WTC11 (cell line): ENCODE results near the gene CCDC93. TPM values are rescaled to one million over a fixed set of nuclear protein-coding genes. Genes with fewer than 3 reads are reported as not detected.

Experiments
- ATAC-seq: fragments of 200-7000 bp; cut with Tn5 transposase; 2 replicates; pipeline ENCODE4 v1.10.0; 2021; ENCODE audit warnings: mild to moderate bottlenecking, moderate library complexity
- CTCF ChIA-PET: fragments of 300-600 bp; sonication (Branson Sonifier 250); formaldehyde crosslinking; loops from one replicate; lab custom pipeline; 2021; ENCODE audit warnings: antibody characterized with exemption; lab: Charles Lee
- POLR2A ChIA-PET: fragments of 350-600 bp; sonication (Branson Sonifier 250); formaldehyde crosslinking; loops from one replicate; lab custom pipeline; 2021; ENCODE audit warnings: antibody characterized with exemption; lab: Charles Lee
- DNase-seq: peaks from one replicate; pipeline ENCODE4 v3.0.0; 2021; ENCODE audit warnings: low spot score
- H3K27ac Mint-ChIP-seq: 2 replicates; pipeline ENCODE4 v1.8.0; 2021; ENCODE audit warnings: mixed read lengths
- H3K27me3 Mint-ChIP-seq: 2 replicates; pipeline ENCODE4 v1.8.0; 2021; ENCODE audit warnings: low read depth, mild to moderate bottlenecking, moderate library complexity, mixed read lengths
- H3K36me3 Mint-ChIP-seq: 2 replicates; pipeline ENCODE4 v1.8.0; 2021; ENCODE audit warnings: mixed read lengths
- H3K4me1 Mint-ChIP-seq: 2 replicates; pipeline ENCODE4 v1.8.0; 2022; ENCODE audit warnings: mixed read lengths
- H3K4me3 Mint-ChIP-seq: 2 replicates; pipeline ENCODE4 v1.8.0; 2021; ENCODE audit warnings: mild to moderate bottlenecking, moderate library complexity, mixed read lengths
- H3K9me3 Mint-ChIP-seq: 2 replicates; pipeline ENCODE4 v1.8.0; 2021; ENCODE audit warnings: mixed read lengths
- AFF4 ChIP-seq: sonication (generic); formaldehyde crosslinking; IDR thresholded peaks from 2 replicates; pipeline ENCODE4 v1.8.1; 2023; ENCODE audit warnings: mild to moderate bottlenecking, missing genetic modification reagents, borderline replicate concordance
- ARID4B ChIP-seq: sonication (generic); formaldehyde crosslinking; IDR thresholded peaks from 2 replicates; pipeline ENCODE4 v1.8.0; 2023; ENCODE audit warnings: missing genetic modification reagents, mild to moderate bottlenecking, borderline replicate concordance
- CBFB ChIP-seq: sonication (generic); formaldehyde crosslinking; IDR thresholded peaks from 2 replicates; pipeline ENCODE4 v1.8.1; 2022; ENCODE audit warnings: mild to moderate bottlenecking, low read depth, missing genetic modification reagents
- CDX4 ChIP-seq: fragments of 250-450 bp; sonication (Bioruptor Pico); IDR thresholded peaks from 2 replicates; pipeline ENCODE4 v1.9.0; 2021; ENCODE audit warnings: moderate library complexity, mild to moderate bottlenecking, inconsistent platforms, borderline replicate concordance
- CREM ChIP-seq: sonication (generic); formaldehyde crosslinking; IDR thresholded peaks from 2 replicates; pipeline ENCODE4 v1.8.1; 2022; ENCODE audit warnings: mild to moderate bottlenecking, missing genetic modification reagents, moderate library complexity
- E2F5 ChIP-seq: sonication (generic); formaldehyde crosslinking; IDR thresholded peaks from 2 replicates; pipeline ENCODE4 v1.8.1; 2022; ENCODE audit warnings: mild to moderate bottlenecking, moderate library complexity, missing genetic modification reagents
- ESRRA ChIP-seq: sonication (generic); formaldehyde crosslinking; IDR thresholded peaks from 2 replicates; pipeline ENCODE4 v1.8.1; 2022; ENCODE audit warnings: mild to moderate bottlenecking, missing genetic modification reagents, borderline replicate concordance
- GABPB1 ChIP-seq: sonication (generic); formaldehyde crosslinking; IDR thresholded peaks from 2 replicates; pipeline ENCODE4 v1.8.1; 2023; ENCODE audit warnings: mild to moderate bottlenecking, missing genetic modification reagents
- GRHL2 ChIP-seq: fragments of 250-450 bp; sonication (Bioruptor Pico); IDR thresholded peaks from 2 replicates; pipeline ENCODE4 v1.8.0; 2022; ENCODE audit warnings: mild to moderate bottlenecking, moderate library complexity; ENCODE audit not compliant: insufficient replicate concordance, severe bottlenecking
- HMGA2 ChIP-seq: fragments of 250-450 bp; sonication (Bioruptor Pico); IDR thresholded peaks from 2 replicates; pipeline ENCODE4 v1.4.0; 2021; ENCODE audit warnings: mild to moderate bottlenecking, moderate library complexity
- JAZF1 ChIP-seq: fragments of 250-450 bp; sonication (Bioruptor Pico); IDR thresholded peaks from 2 replicates; pipeline ENCODE4 v1.9.0; 2021; ENCODE audit warnings: moderate library complexity, mild to moderate bottlenecking, inconsistent platforms
- MYBL2 ChIP-seq: sonication (generic); formaldehyde crosslinking; IDR thresholded peaks from 2 replicates; pipeline ENCODE4 v1.8.1; 2023; ENCODE audit warnings: mild to moderate bottlenecking, moderate library complexity, missing genetic modification reagents
- NFATC4 ChIP-seq: fragments of 250-450 bp; sonication (Bioruptor Pico); IDR thresholded peaks from 2 replicates; pipeline ENCODE4 v1.9.0; 2021; ENCODE audit warnings: mild to moderate bottlenecking
- NFYB ChIP-seq: sonication (generic); formaldehyde crosslinking; conservative IDR thresholded peaks from 2 replicates; pipeline ENCODE4 v1.8.0; 2022; ENCODE audit warnings: low read depth, missing genetic modification reagents
- TEAD1 ChIP-seq: sonication (generic); formaldehyde crosslinking; IDR thresholded peaks from 2 replicates; pipeline ENCODE4 v1.8.0; 2022; ENCODE audit warnings: mild to moderate bottlenecking, missing genetic modification reagents
- ZBTB43 ChIP-seq: sonication (generic); formaldehyde crosslinking; IDR thresholded peaks from 2 replicates; pipeline ENCODE4 v1.8.1; 2023; ENCODE audit warnings: mild to moderate bottlenecking, missing genetic modification reagents
- ZNF232 ChIP-seq: sonication (generic); formaldehyde crosslinking; IDR thresholded peaks from 2 replicates; pipeline ENCODE4 v1.8.0; 2022; ENCODE audit warnings: mild to moderate bottlenecking, missing genetic modification reagents
- ZNF416 ChIP-seq: fragments of 250-450 bp; sonication (Bioruptor Pico); IDR thresholded peaks from 2 replicates; pipeline ENCODE4 v1.9.0; 2021; ENCODE audit warnings: mild to moderate bottlenecking, inconsistent platforms
- ZNF671 ChIP-seq: fragments of 250-450 bp; sonication (Bioruptor Pico); IDR thresholded peaks from 2 replicates; pipeline ENCODE4 v1.8.0; 2021; ENCODE audit warnings: mild to moderate bottlenecking
- ZSCAN18 ChIP-seq: fragments of 250-450 bp; sonication (Bioruptor Pico); IDR thresholded peaks from 2 replicates; pipeline ENCODE4 v2.1.2; 2022; ENCODE audit warnings: mild to moderate bottlenecking, moderate library complexity
- total RNA-seq: library from RNA; stranded (reverse); gene quantifications from 3 replicates; pipeline ENCODE4 v1.2.3, GENCODE V29; 2021

CCDC93 gene
- total RNA-seq, 1 experiment from 2014 or later: 16.9 TPM

GRCh38 chr2:117948615-117949014 lies 65.3 kb downstream of the CCDC93 start (continued):
- no peak for TF ChIP-seq E2F5 (CRISPR knock-in tag)

GRCh38 chr2:117945296-117945695 lies 68.6 kb downstream of the CCDC93 start:
- no peak overlapping the region for H3K4me3 Mint-ChIP-seq
- ChIA-PET POLR2A (no interaction called here), CTCF (no interaction called here)
- DNase-seq (no peak), ATAC-seq (no peak)
- no peaks in the 10 kb centered on the region for H3K27me3 Mint-ChIP-seq
- H3K4me1 Mint-ChIP-seq: no peaks in the 10 kb centered on the region
- H3K36me3 Mint-ChIP-seq: peaks cover 53% of the 10 kb centered on the region
- no peak for TF ChIP-seq MYBL2 (CRISPR knock-in tag)
- TF ChIP-seq ZNF671 (CRISPR knock-in tag): no peak
- TF ChIP-seq HMGA2 (CRISPR knock-in tag): no peak
- TF ChIP-seq CBFB (CRISPR knock-in tag): no peak
- TF ChIP-seq ZBTB43: no peak
- TF ChIP-seq ZNF416 (CRISPR knock-in tag): no peak
- H3K27ac Mint-ChIP-seq: no peak overlapping the region
- H3K9me3 Mint-ChIP-seq: no peaks in the 10 kb centered on the region

GRCh38 chr2:117944816-117945215 lies 69.1 kb downstream of the CCDC93 start:
- Mint-ChIP-seq H3K27ac (no peak overlapping the region), H3K9me3 (no peaks in the 10 kb centered on the region)
- TF ChIP-seq MYBL2 (CRISPR knock-in tag) (no peak), ZNF416 (CRISPR knock-in tag) (no peak), NFYB (CRISPR knock-in tag) (no peak), JAZF1 (CRISPR knock-in tag) (no peak), CREM (CRISPR knock-in tag) (no peak), ARID4B (no peak), ZNF232 (CRISPR knock-in tag) (no peak), GABPB1 (CRISPR knock-in tag) (no peak), ZSCAN18 (CRISPR knock-in tag) (no peak), CDX4 (CRISPR knock-in tag) (no peak), AFF4 (CRISPR knock-in tag) (no peak), GRHL2 (CRISPR knock-in tag) (no peak), TEAD1 (CRISPR knock-in tag) (no peak), NFATC4 (CRISPR knock-in tag) (no peak), ESRRA (CRISPR knock-in tag) (no peak), CBFB (CRISPR knock-in tag) (no peak)
- TF ChIP-seq, all 79 proteins: peak for 0
- DNase-seq (no peak), ATAC-seq (no peak)
- no peak overlapping the region for H3K4me3 Mint-ChIP-seq
- ChIA-PET POLR2A (no interaction called here), CTCF (no interaction called here)
- H3K27me3 Mint-ChIP-seq: no peaks in the 10 kb centered on the region
- no peaks in the 10 kb centered on the region for H3K4me1 Mint-ChIP-seq
- peaks cover 58% of the 10 kb centered on the region for H3K36me3 Mint-ChIP-seq
